Measurements from ENCODE around the gene ADAMTS12.
A peak's percentile ranks its signal among the peaks of the same experiment; 100 is the strongest.

ADAMTS12 gene

GRCh38 chr5:33842456-33842855 lies 49.3 kb downstream of the ADAMTS12 start:
- Histone ChIP-seq H3K4me1 (peaks cover 0 to 25% (median 7%) of the 10 kb centered on the region in 4 donors), H3K9me3 (no peaks in the 10 kb centered on the region), H3K36me3 (no peaks in the 10 kb centered on the region), H3K4me3 (no peak overlapping the region), H3K27me3 (no peaks in the 10 kb centered on the region), H3K27ac (no peak overlapping the region)
- intact Hi-C loops (cut with DNase I; ENCODE audit: low total_unique reads): no loop called here
- TF ChIP-seq, protein P1, sequence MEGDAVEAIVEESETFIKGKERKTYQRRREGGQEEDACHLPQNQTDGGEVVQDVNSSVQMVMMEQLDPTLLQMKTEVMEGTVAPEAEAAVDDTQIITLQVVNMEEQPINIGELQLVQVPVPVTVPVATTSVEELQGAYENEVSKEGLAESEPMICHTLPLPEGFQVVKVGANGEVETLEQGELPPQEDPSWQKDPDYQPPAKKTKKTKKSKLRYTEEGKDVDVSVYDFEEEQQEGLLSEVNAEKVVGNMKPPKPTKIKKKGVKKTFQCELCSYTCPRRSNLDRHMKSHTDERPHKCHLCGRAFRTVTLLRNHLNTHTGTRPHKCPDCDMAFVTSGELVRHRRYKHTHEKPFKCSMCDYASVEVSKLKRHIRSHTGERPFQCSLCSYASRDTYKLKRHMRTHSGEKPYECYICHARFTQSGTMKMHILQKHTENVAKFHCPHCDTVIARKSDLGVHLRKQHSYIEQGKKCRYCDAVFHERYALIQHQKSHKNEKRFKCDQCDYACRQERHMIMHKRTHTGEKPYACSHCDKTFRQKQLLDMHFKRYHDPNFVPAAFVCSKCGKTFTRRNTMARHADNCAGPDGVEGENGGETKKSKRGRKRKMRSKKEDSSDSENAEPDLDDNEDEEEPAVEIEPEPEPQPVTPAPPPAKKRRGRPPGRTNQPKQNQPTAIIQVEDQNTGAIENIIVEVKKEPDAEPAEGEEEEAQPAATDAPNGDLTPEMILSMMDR (IDR thresholded peaks at IDR 0.05): no peak
- DNase-seq: no peak

DNA sequence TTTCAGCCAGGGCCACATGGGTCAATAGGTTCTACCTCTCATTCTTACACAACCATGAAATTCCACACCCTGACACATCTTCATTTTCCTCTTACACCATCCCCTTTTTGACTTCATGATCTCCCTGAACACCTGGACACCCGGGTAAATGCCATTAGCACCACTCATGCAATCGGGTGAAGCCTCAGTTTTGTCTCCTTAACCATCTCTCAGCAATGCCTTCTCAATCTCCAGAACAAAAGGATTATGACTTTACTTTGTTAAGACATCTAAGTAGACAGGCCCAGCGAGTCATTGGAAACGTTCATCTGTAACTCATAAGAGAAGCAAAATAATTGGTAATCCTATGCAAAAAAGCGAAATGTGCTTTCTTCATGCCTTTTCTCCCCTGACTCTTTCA lies 49.9 kb downstream of the ADAMTS12 start:
- Histone ChIP-seq H3K27me3 (no peaks in the 10 kb centered on the region), H3K36me3 (no peaks in the 10 kb centered on the region), H3K9me3 (no peaks in the 10 kb centered on the region), H3K4me3 (no peak overlapping the region), H3K27ac (no peak overlapping the region), H3K4me1 (peaks cover 0 to 25% (median 7%) of the 10 kb centered on the region in 4 donors)
- no peak for DNase-seq
- TF ChIP-seq, protein P1 (IDR thresholded peaks at IDR 0.05): no peak
- intact Hi-C loops (cut with DNase I; ENCODE audit: low total_unique reads): no loop called here

DNA sequence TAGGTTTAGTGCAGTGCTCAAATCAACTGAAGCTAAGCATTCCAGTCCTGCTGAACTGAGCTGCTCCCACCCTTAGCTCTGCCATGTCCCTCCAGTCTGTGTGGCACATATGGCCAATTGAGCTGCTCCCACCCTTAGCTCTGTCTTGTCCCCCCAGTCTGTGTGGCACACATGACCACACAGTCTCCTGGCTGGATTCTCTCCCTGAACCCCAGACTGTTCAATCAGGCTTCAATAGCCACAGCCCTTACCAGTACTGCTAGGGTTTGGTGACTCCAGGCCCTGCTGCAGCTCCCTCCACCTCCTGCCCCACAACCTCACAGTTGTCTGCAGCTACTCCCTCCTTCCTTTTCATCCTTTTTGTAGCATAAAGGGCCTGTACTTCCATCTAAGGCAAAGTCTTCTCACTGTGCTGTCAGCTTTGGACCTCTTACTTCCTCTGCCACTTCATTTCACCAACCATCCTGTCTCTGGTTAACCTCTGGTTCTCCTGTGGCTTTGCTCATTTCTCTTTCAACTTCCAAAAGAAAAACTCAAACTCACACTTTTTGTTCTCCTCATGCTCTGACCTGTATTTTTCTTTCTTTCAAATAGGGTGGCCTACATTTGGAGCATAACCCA lies 50.8 kb downstream of the ADAMTS12 start:
- no peak for DNase-seq
- intact Hi-C loops (cut with DNase I; ENCODE audit: low total_unique reads): no loop called here
- Histone ChIP-seq H3K27me3 (no peaks in the 10 kb centered on the region), H3K36me3 (no peaks in the 10 kb centered on the region), H3K9me3 (no peaks in the 10 kb centered on the region), H3K4me3 (no peak overlapping the region), H3K27ac (peak overlapping the region in 1 of 2 donors; percentile 56), H3K4me1 (peaks cover 0 to 25% (median 7%) of the 10 kb centered on the region in 4 donors)
- TF ChIP-seq, protein P1 (IDR thresholded peaks at IDR 0.05): no peak

DNA sequence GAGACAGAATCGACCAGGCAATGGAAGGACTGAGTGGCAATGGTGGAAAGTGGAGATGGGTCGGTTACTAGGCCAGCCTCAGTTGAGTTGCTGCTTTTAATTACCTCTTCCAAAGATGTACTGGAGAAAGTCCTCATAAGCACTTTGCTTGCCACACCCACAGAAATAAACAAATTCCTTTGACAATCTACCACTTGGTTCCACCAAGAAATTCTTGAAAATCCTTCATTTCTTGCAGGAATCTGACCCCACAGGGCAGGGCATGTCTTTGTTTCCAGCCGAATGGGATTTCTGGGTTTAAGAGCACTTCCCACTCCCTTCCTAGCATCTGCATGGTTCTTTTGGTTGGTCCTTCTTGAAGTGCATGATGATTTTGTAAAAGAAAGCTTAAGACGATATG lies 54.5 kb downstream of the ADAMTS12 start:
- Histone ChIP-seq H3K4me1 (peaks cover 0 to 21% (median 7%) of the 10 kb centered on the region in 4 donors), H3K4me3 (no peak overlapping the region), H3K36me3 (no peaks in the 10 kb centered on the region), H3K27me3 (no peaks in the 10 kb centered on the region), H3K27ac (no peak overlapping the region), H3K9me3 (no peaks in the 10 kb centered on the region)
- TF ChIP-seq, protein P1 (IDR thresholded peaks at IDR 0.05): no peak
- DNase-seq: no peak
- intact Hi-C loops (cut with DNase I; ENCODE audit: low total_unique reads): no loop called here

DNA sequence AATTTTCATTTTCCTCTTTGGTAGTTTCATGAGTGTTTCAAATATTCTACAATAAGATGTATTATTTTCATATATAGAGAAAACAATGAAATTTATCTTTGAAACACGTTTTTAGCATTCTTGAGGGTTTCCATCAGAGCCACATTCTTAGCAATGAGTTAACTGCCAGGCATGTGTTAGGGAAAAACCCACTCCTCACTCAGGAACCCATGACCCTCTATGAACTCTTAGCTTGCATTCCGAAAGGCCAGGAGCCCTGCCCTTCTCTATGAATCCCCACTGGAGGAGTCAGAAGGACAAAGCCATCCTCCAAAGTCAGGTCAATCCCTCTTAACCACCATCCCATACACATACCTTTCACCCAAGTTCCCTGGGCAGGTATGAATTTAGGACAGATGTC lies 57.5 kb downstream of the ADAMTS12 start:
- Histone ChIP-seq H3K27me3 (no peaks in the 10 kb centered on the region), H3K27ac (no peak overlapping the region), H3K36me3 (no peaks in the 10 kb centered on the region), H3K9me3 (no peaks in the 10 kb centered on the region), H3K4me3 (no peak overlapping the region), H3K4me1 (no peaks in the 10 kb centered on the region)
- TF ChIP-seq, protein P1 (IDR thresholded peaks at IDR 0.05): no peak
- no peak for DNase-seq
- intact Hi-C loops (cut with DNase I; ENCODE audit: low total_unique reads): no loop called here

DNA sequence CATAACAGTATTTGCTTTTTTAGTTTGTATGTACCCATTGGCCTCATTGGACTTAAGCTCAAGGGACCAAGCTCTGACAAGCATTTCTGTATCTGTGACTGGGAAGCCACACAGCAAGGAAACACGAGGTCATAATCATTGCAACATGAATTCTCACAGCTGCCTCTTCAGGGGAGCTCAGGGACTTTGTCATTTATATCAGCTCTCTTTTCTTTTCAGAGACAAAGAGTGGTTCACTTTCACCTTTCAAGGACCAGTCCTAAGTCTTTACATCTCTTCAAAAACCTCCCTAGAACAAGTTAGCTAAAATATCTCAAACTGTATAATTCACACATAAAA lies 58.6 kb downstream of the ADAMTS12 start:
- TF ChIP-seq, protein P1 (IDR thresholded peaks at IDR 0.05): no peak
- no peaks in the 10 kb centered on the region for H3K4me1 ChIP-seq
- H3K9me3 ChIP-seq: no peaks in the 10 kb centered on the region
- H3K27ac ChIP-seq: no peak overlapping the region
- intact Hi-C loops (cut with DNase I; ENCODE audit: low total_unique reads): no loop called here
- no peak for DNase-seq
- H3K27me3 ChIP-seq: no peaks in the 10 kb centered on the region
- no peaks in the 10 kb centered on the region for H3K36me3 ChIP-seq
- H3K4me3 ChIP-seq: no peak overlapping the region

Measured in tibial artery (tissue), 4 donors.